Measurements from ENCODE around the gene NFASC. TPM values are rescaled to one million over a fixed set of nuclear protein-coding genes. Genes with fewer than 3 reads are reported as not detected.

NFASC gene
- total and polyA plus RNA-seq, 2 experiments from 2014 or later, result 46.3 to 54.7 TPM

GRCh38 chr1:205053296-205053695 lies 182.6 kb downstream of the NFASC start:
- Histone ChIP-seq H2AFZ (no peak overlapping the region), H3K4me2 (ENCODE audit: unreplicated experiment) (no peak overlapping the region), H3K9me2 (ENCODE audit: insufficient read depth) (no peaks in the 10 kb centered on the region), H4K20me1 (ENCODE audit: insufficient read depth) (no peaks in the 10 kb centered on the region), H3K36me3 (ENCODE audit: low read depth) (no peaks in the 10 kb centered on the region), H3K79me2 (ENCODE audit: insufficient read depth) (no peaks in the 10 kb centered on the region), H3K4me1 (ENCODE audit: insufficient read depth) (no peaks in the 10 kb centered on the region), H3K9me3 (ENCODE audit: low read depth) (no peaks in the 10 kb centered on the region), H3K27me3 (replicated peaks; ENCODE audit: insufficient read depth) (peaks cover 40% of the 10 kb centered on the region), H3K9ac (no peak overlapping the region), H3F3A (ENCODE audit: insufficient read depth) (no peaks in the 10 kb centered on the region), H3K4me3 (no peak overlapping the region), H3K27ac (no peak overlapping the region)
- DNase-seq, result no peak
- WGBS, 2 experiments (ENCODE audit: low coverage in 1 of 2, low lambda C conversion rate in 2 of 2, missing lambda C conversion rate in 2 of 2), result 76 to 86% methylated on average over 5 of the region's 5 CpGs
- TF ChIP-seq EZH2phosphoT487 (IDR thresholded peaks at IDR 0.05; ENCODE audit: insufficient read depth, low read depth) (no peak), EZH2 (IDR thresholded peaks at IDR 0.05; ENCODE audit: insufficient read depth, poor library complexity, severe bottlenecking) (no peak)
- in situ Hi-C loops (cut with MboI), result no loop called here

GRCh38 chr1:205054013-205054412 lies 183.4 kb downstream of the NFASC start:
- H3K27me3 ChIP-seq (replicated peaks; ENCODE audit: insufficient read depth), result peaks cover 37% of the 10 kb centered on the region

GRCh38 chr1:205056188-205056611 lies 185.5 kb downstream of the NFASC start:
- Histone ChIP-seq H3K9me2 (ENCODE audit: insufficient read depth) (no peaks in the 10 kb centered on the region), H3F3A (ENCODE audit: insufficient read depth) (no peaks in the 10 kb centered on the region), H2AFZ (no peak overlapping the region), H3K4me1 (ENCODE audit: insufficient read depth) (no peaks in the 10 kb centered on the region), H3K36me3 (ENCODE audit: low read depth) (no peaks in the 10 kb centered on the region), H3K79me2 (ENCODE audit: insufficient read depth) (no peaks in the 10 kb centered on the region), H3K4me3 (no peak overlapping the region), H3K27ac (no peak overlapping the region), H3K4me2 (ENCODE audit: unreplicated experiment) (no peak overlapping the region), H4K20me1 (ENCODE audit: insufficient read depth) (no peaks in the 10 kb centered on the region), H3K27me3 (replicated peaks; ENCODE audit: insufficient read depth) (peaks cover 28% of the 10 kb centered on the region), H3K9ac (no peak overlapping the region), H3K9me3 (ENCODE audit: low read depth) (no peaks in the 10 kb centered on the region)
- DNase-seq, result no peak
- 82% methylated on average over 13 of the region's 13 CpGs for WGBS, 2 experiments (ENCODE audit: low coverage in 1 of 2, low lambda C conversion rate in 2 of 2, missing lambda C conversion rate in 2 of 2)
- in situ Hi-C loops (cut with MboI), result no loop called here
- TF ChIP-seq EZH2 (IDR thresholded peaks at IDR 0.05; ENCODE audit: insufficient read depth, poor library complexity, severe bottlenecking) (no peak), EZH2phosphoT487 (IDR thresholded peaks at IDR 0.05; ENCODE audit: insufficient read depth, low read depth) (no peak)

More at GRCh38 chr1:205054013-205054412, 183.4 kb downstream of the NFASC start:
- no peaks in the 10 kb centered on the region for H3F3A ChIP-seq (ENCODE audit: insufficient read depth)
- H3K9ac ChIP-seq, result no peak overlapping the region
- no peak overlapping the region for H2AFZ ChIP-seq
- no peaks in the 10 kb centered on the region for H3K9me3 ChIP-seq (ENCODE audit: low read depth)
- H4K20me1 ChIP-seq (ENCODE audit: insufficient read depth), result no peaks in the 10 kb centered on the region
- DNase-seq, result peak; percentile 32
- H3K79me2 ChIP-seq (ENCODE audit: insufficient read depth), result no peaks in the 10 kb centered on the region
- H3K4me3 ChIP-seq, result no peak overlapping the region
- 42 to 46% methylated on average over 7 of the region's 7 CpGs for WGBS, 2 experiments (ENCODE audit: low coverage in 1 of 2, low lambda C conversion rate in 2 of 2, missing lambda C conversion rate in 2 of 2)
- H3K27ac ChIP-seq, result no peak overlapping the region
- no peaks in the 10 kb centered on the region for H3K36me3 ChIP-seq (ENCODE audit: low read depth)
- H3K4me1 ChIP-seq (ENCODE audit: insufficient read depth), result no peaks in the 10 kb centered on the region
- no peaks in the 10 kb centered on the region for H3K9me2 ChIP-seq (ENCODE audit: insufficient read depth)
- no peak overlapping the region for H3K4me2 ChIP-seq (ENCODE audit: unreplicated experiment)
- in situ Hi-C loops (cut with MboI), result no loop called here
- TF ChIP-seq EZH2 (IDR thresholded peaks at IDR 0.05; ENCODE audit: insufficient read depth, poor library complexity, severe bottlenecking) (no peak), EZH2phosphoT487 (IDR thresholded peaks at IDR 0.05; ENCODE audit: insufficient read depth, low read depth) (no peak)

- Histone ChIP-seq H2AFZ (no peak overlapping the region), H3K27ac (no peak overlapping the region), H3K4me2 (ENCODE audit: unreplicated experiment) (no peak overlapping the region), H3K4me1 (ENCODE audit: insufficient read depth) (no peaks in the 10 kb centered on the region), H3F3A (ENCODE audit: insufficient read depth) (no peaks in the 10 kb centered on the region), H3K4me3 (no peak overlapping the region), H3K27me3 (replicated peaks; ENCODE audit: insufficient read depth) (peaks cover 22% of the 10 kb centered on the region), H3K9me2 (ENCODE audit: insufficient read depth) (no peaks in the 10 kb centered on the region), H3K79me2 (ENCODE audit: insufficient read depth) (no peaks in the 10 kb centered on the region), H3K36me3 (ENCODE audit: low read depth) (no peaks in the 10 kb centered on the region), H4K20me1 (ENCODE audit: insufficient read depth) (no peaks in the 10 kb centered on the region), H3K9ac (no peak overlapping the region), H3K9me3 (ENCODE audit: low read depth) (no peaks in the 10 kb centered on the region)
- 90 to 91% methylated on average over 6 of the region's 6 CpGs for WGBS, 2 experiments (ENCODE audit: low coverage in 1 of 2, low lambda C conversion rate in 2 of 2, missing lambda C conversion rate in 2 of 2)
- DNase-seq, result no peak
- in situ Hi-C loops (cut with MboI), result no loop called here
- TF ChIP-seq EZH2 (IDR thresholded peaks at IDR 0.05; ENCODE audit: insufficient read depth, poor library complexity, severe bottlenecking) (no peak), EZH2phosphoT487 (IDR thresholded peaks at IDR 0.05; ENCODE audit: insufficient read depth, low read depth) (no peak)
Observed at GRCh38 chr1:205056956-205057568, 186.4 kb downstream of the NFASC start.

All from GM23248 (cell line).